AG04450 (cell line): Measurements from ENCODE around the gene LIN7B. TPM values are rescaled to one million over a fixed set of nuclear protein-coding genes. Genes with fewer than 3 reads are reported as not detected.
"Not testable (repeated sequence)": the region's sequence is repeated elsewhere in the genome, so short reads cannot be mapped to it uniquely, and the experiment has no call there.

Source experiments
- CTCF ChIA-PET: fragments of 300-600, 350-600 bp; formaldehyde crosslinking; extraction: SDS; loops from one replicate; lab custom pipeline; 2022; ENCODE audit warnings: antibody characterized with exemption, inconsistent platforms; lab: Charles Lee
- POLR2A ChIA-PET: fragments of 350-600 bp; formaldehyde crosslinking; extraction: SDS; loops from one replicate; lab custom pipeline; 2021; ENCODE audit warnings: antibody characterized with exemption, inconsistent platforms; lab: Yijun Ruan, JAX
- DNase-seq: peaks from one replicate; pipeline ENCODE4 v3.0.0-alpha.2; 2011; ENCODE audit warnings: low read depth, low spot score
- H3K27ac ChIP-seq: one replicate; pipeline ENCODE4 v1.5.1; 2012; ENCODE audit warnings: low read depth, low read length, control low read depth
- H3K27me3 ChIP-seq: one replicate; pipeline ENCODE4 v1.6.0; 2012; ENCODE audit warnings: low read length; ENCODE audit not compliant: control insufficient read depth, insufficient read depth
- H3K4me3 ChIP-seq: 2 replicates; pipeline ENCODE4 v1.5.1; 2011; ENCODE audit warnings: mild to moderate bottlenecking, low read depth, low read length, control low read depth
- H3K9me3 ChIP-seq: 2 replicates; pipeline ENCODE4 v1.5.1; 2012; ENCODE audit warnings: low read length; ENCODE audit not compliant: control insufficient read depth, insufficient read depth
- CTCF ChIP-seq: IDR thresholded peaks from 2 replicates; pipeline ENCODE4 v1.5.1; 2011; ENCODE audit warnings: low read depth, low read length, control low read depth, inconsistent platforms
- polyA plus RNA-seq: library from polyadenylated mRNA; depleted of rRNA; stranded (reverse); fragments of >200 nt; gene quantifications from 2 replicates; pipeline ENCODE4 v1.2.3, GENCODE V29; 2011

LIN7B gene
- polyA plus RNA-seq, 1 experiment = 4.2 TPM

- peaks cover 2% of the 10 kb centered on the region for H3K27me3 ChIP-seq
- peak within 1 kb of the TSS; percentile 77 for H3K27ac ChIP-seq
- CTCF ChIA-PET = interaction anchor here (2.1 kb wide), 1 partner anchor 80 kb away, joined by 10 read pairs; no protein-coding TSS in a partner anchor
- POLR2A ChIA-PET = no interaction called here
- DNase-seq = peak; percentile 81
- peak within 1 kb of the TSS; percentile 73 for H3K4me3 ChIP-seq
- peak; percentile 10; the same call in 1 of the 2 replicates for TF ChIP-seq CTCF
- H3K9me3 ChIP-seq = no peaks in the 10 kb centered on the region
Observed at GRCh38 chr19:49118565-49119410, 4.6 kb downstream of the LIN7B start, which contains the start of gene C19orf73. Gene C19orf73, minus strand, starts transcription at chr19:49119143. Its CDS starts 121 bp downstream, at chr19:49119022.

GRCh38 chr19:49119411-49120324, 5.5 kb downstream of the LIN7B start, which contains the start of gene PPFIA3:
Gene PPFIA3, plus strand, starts transcription at chr19:49119544. Its CDS starts 8,330 bp downstream, at chr19:49127874.
- no peak for TF ChIP-seq CTCF

GRCh38 chr19:49120325-49120683, 6.1 kb downstream of the LIN7B start:
- Histone ChIP-seq H3K27ac (no peak overlapping the region), H3K27me3 (peaks cover 4% of the 10 kb centered on the region), H3K4me3 (no peak overlapping the region), H3K9me3 (no peaks in the 10 kb centered on the region)
- ChIA-PET POLR2A (interaction anchor here (0.8 kb wide), 1 partner anchor 30 kb away, joined by 3 read pairs; no protein-coding TSS in a partner anchor), CTCF (interaction anchor here (1.4 to 1.9 kb wide), 3 partner anchors 22 to 106 kb away, joined by 4 to 6 read pairs (median 4); no protein-coding TSS in a partner anchor)
- TF ChIP-seq CTCF = no peak
- DNase-seq = no peak

More at GRCh38 chr19:49119411-49120324, 5.5 kb downstream of the LIN7B start, which contains the start of gene PPFIA3:
- POLR2A ChIA-PET = interaction anchor here (0.8 kb wide), 1 partner anchor 30 kb away, joined by 3 read pairs; no protein-coding TSS in a partner anchor
- peak within 1 kb of the TSS; percentile 77 for H3K27ac ChIP-seq
- DNase-seq = no peak
- H3K4me3 ChIP-seq = peak within 1 kb of the TSS; percentile 73
- CTCF ChIA-PET = interaction anchor here (0.7 to 1.9 kb wide), 4 partner anchors 22 to 106 kb away, joined by 3 to 6 read pairs (median 4); no protein-coding TSS in a partner anchor
- peaks cover 4% of the 10 kb centered on the region for H3K27me3 ChIP-seq
- H3K9me3 ChIP-seq = no peaks in the 10 kb centered on the region

GRCh38 chr19:49120868-49121267, 6.7 kb downstream of the LIN7B start:
- no peak for DNase-seq
- peaks cover 5% of the 10 kb centered on the region for H3K27me3 ChIP-seq
- no peak for TF ChIP-seq CTCF
- ChIA-PET POLR2A (interaction anchor here (0.8 kb wide), 1 partner anchor 29 kb away, joined by 3 read pairs; no protein-coding TSS in a partner anchor), CTCF (interaction anchor here (1.4 to 1.9 kb wide), 3 partner anchors 23 to 105 kb away, joined by 4 to 6 read pairs (median 4); no protein-coding TSS in a partner anchor)
- H3K27ac ChIP-seq = no peak overlapping the region
- H3K4me3 ChIP-seq = no peak overlapping the region
- H3K9me3 ChIP-seq = no peaks in the 10 kb centered on the region

- H3K27ac ChIP-seq, POLR2A ChIA-PET, H3K27me3 ChIP-seq, H3K9me3 ChIP-seq, H3K4me3 ChIP-seq, DNase-seq: not testable (repeated sequence)
- CTCF ChIA-PET = interaction anchor here (1.9 kb wide), 1 partner anchor 25 kb away, joined by 4 read pairs; no protein-coding TSS in a partner anchor
Observed at GRCh38 chr19:49121841-49122240, 7.7 kb downstream of the LIN7B start.

GRCh38 chr19:49123285-49123684, 9.1 kb downstream of the LIN7B start:
- DNase-seq, H3K4me3 ChIP-seq, H3K9me3 ChIP-seq, H3K27ac ChIP-seq, POLR2A ChIA-PET, H3K27me3 ChIP-seq: not testable (repeated sequence)
- CTCF ChIA-PET = interaction anchor here (0.6 to 1.5 kb wide), 2 partner anchors 10 kb away, joined by 3 to 5 read pairs; no protein-coding TSS in a partner anchor
